Measurements from ENCODE around the gene RAB27A. TPM values are rescaled to one million over a fixed set of nuclear protein-coding genes. Genes with fewer than 3 reads are reported as not detected.

Gene RAB27A
- 1.7 and 3.8 TPM in 2 replicates for total RNA-seq

DNA sequence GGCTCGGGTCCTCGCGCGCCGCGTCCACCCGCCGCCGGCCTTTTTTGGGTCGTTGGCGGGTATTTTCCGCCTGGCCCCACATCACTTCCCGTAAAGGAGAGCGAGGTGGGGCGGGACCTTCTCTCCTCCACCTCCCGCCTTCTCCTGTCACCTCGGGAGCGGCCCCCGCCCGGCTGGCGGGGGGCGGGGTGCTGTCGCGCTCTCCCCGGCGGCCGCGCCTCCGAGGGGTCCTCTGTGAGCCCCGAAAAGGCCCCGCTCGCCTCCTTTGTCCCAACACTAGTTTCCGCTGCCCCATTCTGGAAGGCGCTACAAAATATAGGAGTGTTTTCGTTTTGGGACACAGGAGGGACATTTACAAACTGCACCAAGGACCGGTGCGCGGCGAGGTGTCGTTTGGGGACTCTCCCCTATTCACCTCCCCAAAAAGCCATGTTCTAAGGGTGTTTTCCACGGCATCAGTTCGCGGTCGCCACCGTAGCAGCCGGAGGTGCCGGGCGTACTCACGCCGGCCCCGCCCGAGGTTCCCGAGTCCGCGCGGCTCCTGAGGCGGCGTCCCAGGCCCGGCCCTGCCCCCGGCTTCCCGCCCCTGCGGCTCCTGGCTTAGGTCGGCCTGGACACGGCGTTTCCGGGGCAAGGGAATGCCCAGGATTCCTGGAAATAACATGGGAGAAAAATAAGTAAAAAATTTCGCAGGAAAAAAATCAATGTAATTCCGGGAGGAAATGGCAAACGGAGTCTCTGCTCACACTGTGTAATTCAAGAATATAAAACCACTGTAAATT, at the start of gene RAB27A:
Gene RAB27A, minus strand, starts transcription at position 68 of the 782 bp plus-strand sequence. CDS start 54,879 bp downstream, outside the sequence.

DNA sequence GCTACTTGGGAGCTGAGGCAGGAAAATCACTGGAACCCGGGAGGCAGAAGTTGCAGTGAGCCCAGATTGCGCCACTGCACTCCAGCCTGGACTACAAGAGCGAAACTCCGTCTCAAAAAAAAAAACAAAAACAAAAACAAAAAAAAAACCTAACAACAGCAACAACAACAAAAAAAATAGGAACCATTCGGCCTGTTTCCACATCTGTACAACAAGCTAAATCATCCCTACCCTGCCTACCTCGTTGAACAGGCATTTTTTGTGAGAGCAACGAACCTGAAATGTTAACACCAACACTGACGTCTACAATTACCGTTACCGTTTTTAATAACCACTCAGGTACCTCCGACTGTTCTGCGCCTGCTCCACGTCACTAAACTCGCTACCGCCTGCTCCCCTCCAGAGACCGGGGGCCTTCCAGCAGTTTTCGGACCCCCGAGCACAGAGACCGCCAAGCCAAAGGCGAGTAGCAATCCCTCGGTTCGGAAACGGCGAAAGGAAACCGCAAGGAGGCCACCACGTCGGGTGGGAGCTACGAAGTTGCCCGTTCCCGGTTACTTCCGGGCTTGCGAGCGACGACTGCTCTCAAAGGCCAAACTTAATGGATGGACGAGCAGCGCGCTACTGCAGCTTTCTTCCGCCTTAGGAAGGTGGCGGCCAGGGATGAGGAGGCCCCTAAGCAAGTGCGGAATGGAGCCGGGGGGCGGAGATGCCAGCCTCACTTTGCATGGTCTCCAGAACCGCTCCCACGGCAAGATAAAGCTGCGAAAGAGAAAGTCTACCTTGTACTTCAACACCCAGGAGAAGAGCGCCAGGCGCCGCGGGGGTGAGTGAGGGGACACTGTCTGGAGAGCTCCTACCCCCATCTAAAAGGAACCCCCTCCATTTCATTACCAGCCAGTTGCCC, 29.2 kb upstream of the RAB27A start, which contains the start of the genes PIGB and PIGBOS1:
Gene PIGB, plus strand, starts transcription at position 635 of the 907 bp plus-strand sequence. Its CDS starts 29 bp downstream, at position 664.
Gene PIGBOS1, minus strand, starts transcription at position 536 of the 907 bp plus-strand sequence. CDS start 1,331 bp downstream, outside the sequence.

DNA sequence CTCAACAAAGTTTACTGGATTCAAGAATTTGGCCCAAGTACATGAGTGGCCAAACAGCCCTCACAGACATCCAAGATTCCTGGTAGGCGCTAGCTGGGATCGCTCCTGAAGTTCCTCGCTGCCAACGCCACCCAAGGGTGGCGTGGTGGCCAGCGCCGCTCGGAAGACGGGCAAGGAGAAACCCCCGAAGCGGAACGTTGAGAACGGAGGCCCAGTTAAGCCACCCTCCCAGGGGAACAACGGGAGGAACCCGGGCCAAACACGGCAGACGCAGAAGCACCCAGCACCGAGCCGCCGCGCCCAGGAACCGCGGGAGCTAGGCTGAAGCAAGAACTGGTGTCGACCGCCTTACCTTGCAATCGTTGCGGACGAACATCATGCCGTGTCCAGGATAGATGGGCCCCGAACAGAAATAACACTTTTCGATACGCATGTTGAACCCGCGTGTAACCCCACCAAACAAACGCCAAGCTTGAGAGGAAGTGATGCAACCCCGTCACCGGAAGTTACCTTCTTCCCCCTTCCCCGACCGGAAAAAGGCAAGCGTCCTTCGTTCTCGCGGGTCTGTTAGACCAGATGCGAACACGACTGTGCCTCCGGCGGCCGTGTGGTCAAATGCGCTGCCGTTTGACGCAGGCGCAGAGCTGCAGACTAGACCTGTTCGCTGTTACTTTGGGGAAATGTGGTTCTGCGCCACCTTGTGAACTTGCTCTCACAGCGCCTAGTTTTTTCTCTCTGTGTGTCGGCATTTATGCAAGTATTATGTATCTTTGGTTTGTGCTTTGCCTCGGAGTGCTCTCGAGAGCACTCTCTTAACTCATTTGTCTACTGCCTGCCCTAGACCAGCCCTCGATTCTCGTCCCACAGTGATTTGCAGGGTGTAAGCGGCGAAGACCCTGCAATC, 92.9 kb downstream of the RAB27A start, which contains the start of gene RSL24D1:
Gene RSL24D1, minus strand, starts transcription at position 484 of the 904 bp plus-strand sequence. Its CDS starts 51 bp downstream, at position 433.

Other genes starting within 250 kb of the RAB27A start
- gene RSL24D1, start 92.9 kb downstream of the RAB27A start, total RNA-seq = 127 and 176 TPM in 2 replicates
- 4.8 and 11.5 TPM in 2 replicates for gene PIGBOS1, start 29.3 kb upstream of the RAB27A start, total RNA-seq
- 10.7 and 11.6 TPM in 2 replicates for gene PIGB, start 29.4 kb upstream of the RAB27A start, total RNA-seq
- gene CCPG1, start 118.5 kb upstream of the RAB27A start, total RNA-seq = 36.4 and 77.4 TPM in 2 replicates
- 1.7 and 4.9 TPM in 2 replicates for gene PIERCE2, start 118.7 kb upstream of the RAB27A start, total RNA-seq
- gene DNAAF4, start 218.4 kb upstream of the RAB27A start, total RNA-seq = 0.96 and 1.9 TPM in 2 replicates